CD4-positive, alpha-beta T cell treated with Interleukin-2 at 100 ng/mL for 4 hours (primary cell): ENCODE results near the gene RFX1.
"Not testable (repeated sequence)": the region's sequence is repeated elsewhere in the genome, so short reads cannot be mapped to it uniquely, and the experiment has no call there.

Source experiments
- DNase-seq: peaks from one replicate; pipeline ENCODE4 v3.0.0-alpha.2; 2020; ENCODE audit warnings: low spot score

The RFX1 gene

DNA sequence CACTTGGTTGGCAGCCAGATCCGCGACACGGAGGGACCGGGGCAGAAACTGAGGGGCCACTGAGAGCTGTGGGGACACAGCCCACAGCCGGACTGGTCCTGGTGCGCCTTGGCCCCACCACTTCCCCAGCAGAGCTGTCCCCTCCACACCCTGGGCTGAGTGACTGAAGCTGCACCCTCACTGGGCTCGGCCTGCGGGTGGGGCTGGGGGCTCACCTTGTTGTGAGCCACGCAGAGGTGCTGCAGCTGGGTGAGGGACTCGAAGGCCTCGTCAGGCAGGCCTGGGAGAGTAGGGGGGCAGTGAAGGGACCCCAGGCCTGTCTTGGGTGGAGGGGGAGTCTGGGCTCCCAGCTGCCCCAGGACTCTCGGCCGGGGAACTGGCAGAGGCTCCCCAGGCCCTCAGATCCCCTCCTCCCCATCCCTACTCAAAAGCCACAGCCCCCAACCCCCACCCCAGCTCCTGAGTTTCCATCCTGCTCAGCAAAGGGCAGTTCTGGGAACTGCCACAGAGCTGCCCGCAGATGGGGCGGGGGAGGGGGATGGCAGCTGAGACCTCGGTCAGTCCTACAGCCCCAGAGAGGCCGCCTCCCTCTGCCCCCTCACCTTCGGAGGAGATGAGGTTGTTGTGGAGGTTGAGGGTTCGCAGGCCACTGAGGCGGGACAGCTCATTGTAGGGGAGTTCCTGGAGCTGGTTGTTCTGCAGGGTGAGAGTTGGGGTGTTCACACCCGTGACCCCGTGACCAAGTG, 70.2 kb downstream of the RFX1 start:
- DNase-seq, result no peak

- DNase-seq, result no peak
These were observed 71.4 kb downstream of the RFX1 start for GRCh38 chr19:13934785-13935109.

GRCh38 chr19:13932911-13933393, 73.2 kb downstream of the RFX1 start:
- DNase-seq, result no peak

DNA sequence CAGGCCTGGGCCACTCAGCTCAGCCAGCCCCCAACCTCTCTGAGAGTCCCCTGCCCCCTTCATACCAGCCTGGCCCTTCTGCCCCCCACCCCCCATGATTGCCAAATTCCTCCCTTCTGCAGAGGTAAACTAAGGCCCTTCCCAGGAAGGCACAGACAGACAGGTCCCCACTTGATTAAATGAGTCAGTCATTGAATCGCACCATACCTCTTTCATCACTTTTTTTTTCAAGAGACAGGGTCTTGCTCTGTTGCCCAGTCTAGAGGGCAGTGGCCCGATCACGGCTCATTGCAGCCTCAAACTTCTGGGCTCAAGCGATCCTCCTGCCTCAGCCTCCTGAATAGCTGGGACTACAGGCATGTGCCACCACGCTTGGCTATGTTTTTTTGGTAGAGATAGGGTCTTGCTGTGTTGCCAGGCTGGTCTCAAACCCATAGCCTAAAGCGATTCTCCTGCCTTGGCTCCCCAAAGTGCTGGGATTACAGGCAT, 73.9 kb downstream of the RFX1 start:
- DNase-seq, result no peak

- no peak for DNase-seq
These were observed 74.5 kb downstream of the RFX1 start for GRCh38 chr19:13931391-13932148.

DNA sequence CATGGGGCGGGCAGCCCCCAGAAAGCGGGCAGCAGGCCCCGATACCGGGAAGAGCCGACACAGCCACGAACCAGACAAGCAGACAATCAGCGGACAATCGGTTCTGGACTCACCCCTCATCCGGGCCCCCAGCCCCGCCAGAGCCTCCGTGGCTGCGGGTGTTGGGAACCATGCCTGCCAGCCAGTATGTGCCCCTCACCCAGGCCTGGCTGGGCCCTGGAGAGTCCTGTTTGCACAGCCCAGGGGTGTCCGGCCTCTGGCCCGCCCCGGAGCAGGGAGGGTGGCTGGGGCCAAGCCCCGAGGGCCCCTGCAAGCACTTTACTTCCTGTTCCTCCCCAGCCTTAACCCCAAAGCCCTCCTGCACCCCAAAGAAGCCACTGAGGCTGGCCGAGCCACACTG, 75.7 kb downstream of the RFX1 start:
- no peak for DNase-seq

- DNase-seq, result no peak
These were observed 76.2 kb downstream of the RFX1 start for GRCh38 chr19:13929956-13930355.

GRCh38 chr19:13929340-13929739, 76.8 kb downstream of the RFX1 start:
- DNase-seq, result no peak

- no peak for DNase-seq
These were observed 79.4 kb downstream of the RFX1 start for GRCh38 chr19:13926715-13927114.

DNA sequence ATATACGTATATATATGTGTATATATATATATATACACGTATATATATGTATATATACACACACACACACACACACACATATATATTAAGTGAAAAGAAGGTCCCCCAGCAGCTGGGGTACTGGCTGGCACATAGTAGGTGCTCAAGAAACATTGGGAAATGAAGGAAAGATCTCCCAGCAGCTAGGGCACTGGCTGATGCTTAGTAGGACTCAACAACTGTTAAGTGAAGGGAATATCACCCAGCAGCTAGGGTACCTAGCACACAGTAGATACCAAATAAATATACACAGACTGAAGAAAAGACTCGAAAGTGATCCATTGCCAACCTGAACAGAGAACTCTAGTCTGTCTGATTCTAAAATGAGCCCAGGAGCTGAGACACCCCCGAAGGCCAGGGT, 80.1 kb downstream of the RFX1 start:
- no peak for DNase-seq

GRCh38 chr19:13923194-13923987, 82.7 kb downstream of the RFX1 start:
- no peak for DNase-seq

DNA sequence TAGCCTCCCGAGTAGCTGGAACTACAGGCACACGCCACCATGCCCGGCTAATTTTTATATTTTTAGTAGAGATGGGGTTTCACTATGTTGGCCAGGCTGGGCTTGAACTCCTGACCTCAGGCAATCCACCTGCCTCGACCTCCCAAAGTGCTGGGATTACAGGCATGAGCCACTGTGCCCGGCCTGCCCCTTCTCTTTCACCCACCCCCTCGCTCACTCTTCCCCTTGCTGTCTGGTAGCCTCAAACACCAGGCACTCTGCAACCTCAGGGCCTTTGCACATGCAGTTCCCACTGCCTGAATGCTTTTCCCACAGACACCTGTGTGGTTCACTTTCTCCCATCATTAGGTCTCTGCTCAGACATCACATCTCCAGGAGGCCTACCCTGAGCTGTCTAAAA, 84.0 kb downstream of the RFX1 start:
- not testable (repeated sequence) for DNase-seq

GRCh38 chr19:13920940-13921747, 85.0 kb downstream of the RFX1 start:
- peak; percentile 28 for DNase-seq

DNA sequence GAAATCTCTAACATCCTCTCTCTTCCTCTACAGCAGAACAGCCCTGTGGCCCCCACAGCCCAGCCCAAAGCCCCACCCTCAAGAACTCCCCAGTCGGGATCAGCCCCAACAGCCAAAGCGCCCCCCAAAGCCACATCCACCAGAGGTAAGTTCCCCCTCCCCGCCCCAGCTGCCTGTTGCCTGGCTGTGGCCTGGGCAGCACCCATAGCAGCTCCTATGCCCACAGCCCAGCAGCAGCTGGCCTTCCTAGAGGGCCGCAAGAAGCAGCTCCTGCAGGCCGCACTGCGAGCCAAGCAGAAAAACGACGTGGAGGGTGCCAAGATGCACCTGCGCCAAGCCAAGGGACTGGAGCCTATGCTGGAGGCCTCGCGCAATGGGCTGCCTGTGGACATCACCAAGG, 85.6 kb downstream of the RFX1 start:
- DNase-seq, result no peak

DNA sequence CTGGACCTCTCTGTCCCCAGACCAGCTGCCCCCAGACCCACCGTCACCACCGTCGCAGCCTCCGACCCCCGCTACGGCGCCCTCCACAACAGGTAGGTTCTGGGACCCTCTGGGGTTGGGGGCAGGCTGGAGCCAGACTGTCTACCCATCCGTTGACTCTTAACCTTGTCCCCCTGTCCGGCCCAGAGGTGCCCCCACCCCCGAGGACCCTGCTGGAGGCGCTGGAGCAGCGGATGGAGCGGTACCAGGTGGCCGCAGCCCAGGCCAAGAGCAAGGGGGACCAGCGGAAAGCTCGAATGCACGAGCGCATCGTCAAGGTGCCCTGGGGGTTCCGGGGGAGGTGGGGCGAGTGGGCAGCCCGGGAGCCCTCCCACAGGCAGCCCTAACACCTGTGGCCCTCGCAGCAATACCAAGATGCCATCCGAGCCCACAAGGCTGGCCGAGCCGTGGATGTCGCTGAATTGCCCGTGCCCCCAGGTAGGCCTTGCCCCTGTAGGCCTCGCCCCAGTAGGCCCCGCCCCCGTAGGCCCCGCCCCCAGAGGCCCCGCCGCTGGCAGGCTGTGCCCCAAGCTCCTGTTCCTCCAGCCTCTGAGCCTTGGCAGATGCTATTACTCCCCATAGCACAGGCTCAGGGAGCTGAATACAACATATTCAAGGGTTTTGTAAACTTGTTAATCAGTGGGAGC, 87.3 kb downstream of the RFX1 start:
- no peak for DNase-seq

- DNase-seq, result no peak
These were observed 88.2 kb downstream of the RFX1 start for GRCh38 chr19:13917888-13918406.

DNA sequence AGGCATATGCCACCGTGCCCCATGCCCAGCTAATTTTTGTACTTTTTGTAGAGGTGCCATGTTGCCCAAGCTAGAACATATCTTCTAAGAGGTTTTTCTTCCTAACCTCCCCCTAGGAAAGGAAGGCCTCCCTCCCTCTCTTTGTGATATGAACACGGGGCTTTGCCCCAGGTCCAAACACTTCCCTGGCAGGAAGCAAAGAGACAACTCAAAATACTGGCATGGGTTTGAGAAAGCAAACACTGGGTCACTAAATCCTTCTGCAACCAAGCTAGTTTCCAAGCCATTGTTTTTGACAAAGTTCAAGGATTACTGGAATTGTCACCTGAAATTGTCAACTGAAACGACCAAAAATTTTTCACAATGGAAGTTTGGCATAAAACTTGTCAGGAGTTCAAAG, 91.3 kb downstream of the RFX1 start:
- DNase-seq, result no peak

DNA sequence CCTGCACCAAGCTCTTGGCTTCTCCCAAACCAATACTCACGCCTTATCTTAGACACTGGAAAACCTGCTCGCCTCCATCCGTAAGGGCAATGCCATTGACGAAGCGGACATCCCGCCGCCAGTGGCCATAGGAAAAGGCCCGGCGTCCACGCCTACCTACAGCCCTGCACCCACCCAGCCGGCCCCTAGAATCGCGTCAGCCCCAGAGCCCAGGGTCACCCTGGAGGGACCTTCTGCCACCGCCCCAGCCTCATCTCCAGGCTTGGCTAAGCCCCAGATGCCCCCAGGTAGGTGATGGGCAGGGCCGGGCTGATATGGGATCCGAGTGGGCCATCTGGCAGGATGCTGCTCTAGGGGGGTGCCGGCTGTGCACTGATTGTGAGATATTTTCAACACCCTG, 92.8 kb downstream of the RFX1 start:
- DNase-seq, result no peak
